OCI-LY3 (cell line): ENCODE measurements around the gene RPS19BP1.

ENCODE experiments used
- EZH2phosphoT487 ChIP-seq: fragments of 200-600 bp; shearing (Covaris generic); IDR thresholded peaks from 2 replicates; pipeline ENCODE4 v1.6.1; 2018; ENCODE audit warnings: antibody characterized with exemption, mixed run types, low read depth
- TF ChIP-seq, protein P1 (sequence below): fragments of 200-600, 300-600 bp; sonication (generic); IDR thresholded peaks from 2 replicates; pipeline ENCODE4 v1.5.1; 2014; ENCODE audit warnings: antibody characterized with exemption, low read length, low read depth

DNA sequence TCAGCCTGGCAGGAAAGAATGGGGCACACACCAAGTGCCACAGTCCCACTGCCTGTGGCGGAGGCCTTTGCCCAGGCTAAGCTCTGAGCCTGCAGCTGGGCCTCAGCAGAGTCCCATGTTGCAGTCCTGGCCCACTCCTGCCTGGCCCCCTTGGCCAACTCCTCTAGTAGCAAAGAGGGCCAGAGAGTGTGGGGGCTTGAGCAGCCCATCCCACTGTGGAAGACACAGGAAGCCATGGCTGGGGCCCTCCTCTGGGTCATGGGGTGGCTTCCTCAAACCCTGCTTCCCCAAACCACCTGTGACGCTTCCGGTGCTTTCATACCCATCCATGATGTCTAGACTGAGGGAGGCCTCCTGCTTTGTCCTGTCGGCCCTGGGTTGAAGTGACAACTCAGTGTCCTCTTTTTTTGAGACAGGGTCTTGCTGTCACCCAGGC lies 5.8 kb downstream of the RPS19BP1 start:
- TF ChIP-seq, protein P1, sequence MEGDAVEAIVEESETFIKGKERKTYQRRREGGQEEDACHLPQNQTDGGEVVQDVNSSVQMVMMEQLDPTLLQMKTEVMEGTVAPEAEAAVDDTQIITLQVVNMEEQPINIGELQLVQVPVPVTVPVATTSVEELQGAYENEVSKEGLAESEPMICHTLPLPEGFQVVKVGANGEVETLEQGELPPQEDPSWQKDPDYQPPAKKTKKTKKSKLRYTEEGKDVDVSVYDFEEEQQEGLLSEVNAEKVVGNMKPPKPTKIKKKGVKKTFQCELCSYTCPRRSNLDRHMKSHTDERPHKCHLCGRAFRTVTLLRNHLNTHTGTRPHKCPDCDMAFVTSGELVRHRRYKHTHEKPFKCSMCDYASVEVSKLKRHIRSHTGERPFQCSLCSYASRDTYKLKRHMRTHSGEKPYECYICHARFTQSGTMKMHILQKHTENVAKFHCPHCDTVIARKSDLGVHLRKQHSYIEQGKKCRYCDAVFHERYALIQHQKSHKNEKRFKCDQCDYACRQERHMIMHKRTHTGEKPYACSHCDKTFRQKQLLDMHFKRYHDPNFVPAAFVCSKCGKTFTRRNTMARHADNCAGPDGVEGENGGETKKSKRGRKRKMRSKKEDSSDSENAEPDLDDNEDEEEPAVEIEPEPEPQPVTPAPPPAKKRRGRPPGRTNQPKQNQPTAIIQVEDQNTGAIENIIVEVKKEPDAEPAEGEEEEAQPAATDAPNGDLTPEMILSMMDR: no peak
- TF ChIP-seq EZH2phosphoT487: no peak
